ENCODE measurements around the gene EFL1.
A peak's percentile ranks its signal among the peaks of the same experiment; 100 is the strongest.
"Not testable (repeated sequence)": the region's sequence is repeated elsewhere in the genome, so short reads cannot be mapped to it uniquely, and the experiment has no call there.

Gene EFL1

DNA sequence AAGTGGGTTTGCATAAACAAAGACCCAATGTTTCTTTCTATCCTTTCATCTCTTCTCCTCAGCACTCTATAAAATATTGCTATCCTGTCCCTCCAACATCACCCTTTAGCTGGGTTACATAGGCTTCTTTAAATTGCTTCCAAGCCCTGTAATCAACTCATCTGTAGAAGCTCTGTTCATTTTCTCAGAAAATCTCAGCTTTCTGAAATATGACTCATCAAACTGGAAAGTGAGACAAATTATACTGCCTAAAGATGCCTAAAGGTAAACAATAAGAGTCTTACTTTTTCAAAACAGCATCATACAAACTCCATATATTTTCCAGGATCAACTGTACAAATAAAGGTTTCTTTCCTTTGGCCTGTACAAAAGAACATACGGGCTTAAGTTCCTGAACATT lies 33.8 kb downstream of the EFL1 start:
- H3K27ac ChIP-seq = no peak overlapping the region
- TF ChIP-seq ZFX (IDR thresholded peaks at IDR 0.05; ENCODE audit: borderline replicate concordance) = no peak
- TF ChIP-seq, protein P1, sequence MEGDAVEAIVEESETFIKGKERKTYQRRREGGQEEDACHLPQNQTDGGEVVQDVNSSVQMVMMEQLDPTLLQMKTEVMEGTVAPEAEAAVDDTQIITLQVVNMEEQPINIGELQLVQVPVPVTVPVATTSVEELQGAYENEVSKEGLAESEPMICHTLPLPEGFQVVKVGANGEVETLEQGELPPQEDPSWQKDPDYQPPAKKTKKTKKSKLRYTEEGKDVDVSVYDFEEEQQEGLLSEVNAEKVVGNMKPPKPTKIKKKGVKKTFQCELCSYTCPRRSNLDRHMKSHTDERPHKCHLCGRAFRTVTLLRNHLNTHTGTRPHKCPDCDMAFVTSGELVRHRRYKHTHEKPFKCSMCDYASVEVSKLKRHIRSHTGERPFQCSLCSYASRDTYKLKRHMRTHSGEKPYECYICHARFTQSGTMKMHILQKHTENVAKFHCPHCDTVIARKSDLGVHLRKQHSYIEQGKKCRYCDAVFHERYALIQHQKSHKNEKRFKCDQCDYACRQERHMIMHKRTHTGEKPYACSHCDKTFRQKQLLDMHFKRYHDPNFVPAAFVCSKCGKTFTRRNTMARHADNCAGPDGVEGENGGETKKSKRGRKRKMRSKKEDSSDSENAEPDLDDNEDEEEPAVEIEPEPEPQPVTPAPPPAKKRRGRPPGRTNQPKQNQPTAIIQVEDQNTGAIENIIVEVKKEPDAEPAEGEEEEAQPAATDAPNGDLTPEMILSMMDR (IDR thresholded peaks at IDR 0.05) = no peak

DNA sequence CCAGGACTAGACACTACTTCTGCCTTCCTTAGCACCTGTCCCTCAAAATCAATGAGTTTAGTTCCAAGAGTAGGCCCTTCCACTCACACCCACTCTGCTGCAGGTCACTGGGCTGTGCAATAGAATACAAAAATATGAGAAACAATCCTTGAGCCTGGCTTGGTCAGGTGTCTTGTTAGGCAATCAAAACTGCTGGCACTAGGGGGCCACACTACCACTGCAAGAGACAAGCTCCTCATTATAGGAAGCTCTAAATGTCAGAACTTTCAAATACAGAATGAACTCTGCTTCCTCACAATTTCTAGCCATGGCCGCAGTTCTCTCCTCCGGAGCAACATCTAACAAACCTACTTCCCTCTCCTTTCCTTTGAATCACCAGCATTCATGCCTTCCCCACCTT lies 41.0 kb downstream of the EFL1 start:
- TF ChIP-seq, protein P1 (IDR thresholded peaks at IDR 0.05) = peak; percentile 46

DNA sequence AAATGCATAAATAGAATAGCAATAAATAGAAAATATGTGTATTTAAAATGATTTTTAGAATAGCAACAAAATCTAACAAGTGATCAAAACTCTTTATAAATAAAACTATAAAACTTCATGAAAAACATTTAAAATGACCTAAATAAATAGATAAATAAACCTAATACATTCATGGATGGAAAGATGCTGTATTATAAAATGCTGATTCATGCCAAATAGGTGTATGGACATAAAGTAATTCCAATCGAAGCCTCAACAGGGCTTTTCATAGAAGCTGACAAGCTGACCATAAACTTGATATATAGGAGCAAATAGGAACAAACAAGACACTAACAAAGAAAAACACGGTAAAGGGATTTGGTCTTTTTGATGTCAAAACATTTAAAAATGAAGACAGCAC lies 46.4 kb downstream of the EFL1 start:
- H3K27ac ChIP-seq = not testable (repeated sequence)

More for the DNA sequence above, 41.0 kb downstream of the EFL1 start:
- not testable (repeated sequence) for H3K27ac ChIP-seq

DNA sequence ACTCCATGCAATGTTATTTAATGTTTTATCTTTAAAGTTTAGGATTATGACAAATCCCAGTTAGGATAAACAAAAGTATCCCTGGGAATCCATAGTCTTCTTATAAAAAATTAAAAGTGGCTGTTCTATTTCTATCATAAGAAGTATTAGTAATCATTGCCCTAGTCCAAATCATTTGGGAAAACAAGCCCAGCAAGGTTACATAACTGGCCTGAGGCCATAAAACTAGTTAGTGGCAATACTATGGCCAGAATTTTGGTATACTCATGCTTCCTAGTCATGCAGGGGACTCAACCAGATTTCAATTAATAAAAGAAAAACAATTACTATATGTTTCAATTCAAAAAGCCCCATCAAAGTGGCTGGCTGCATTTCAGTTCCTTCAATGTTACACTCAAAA lies 50.3 kb downstream of the EFL1 start:
- H3K27ac ChIP-seq = not testable (repeated sequence)

DNA sequence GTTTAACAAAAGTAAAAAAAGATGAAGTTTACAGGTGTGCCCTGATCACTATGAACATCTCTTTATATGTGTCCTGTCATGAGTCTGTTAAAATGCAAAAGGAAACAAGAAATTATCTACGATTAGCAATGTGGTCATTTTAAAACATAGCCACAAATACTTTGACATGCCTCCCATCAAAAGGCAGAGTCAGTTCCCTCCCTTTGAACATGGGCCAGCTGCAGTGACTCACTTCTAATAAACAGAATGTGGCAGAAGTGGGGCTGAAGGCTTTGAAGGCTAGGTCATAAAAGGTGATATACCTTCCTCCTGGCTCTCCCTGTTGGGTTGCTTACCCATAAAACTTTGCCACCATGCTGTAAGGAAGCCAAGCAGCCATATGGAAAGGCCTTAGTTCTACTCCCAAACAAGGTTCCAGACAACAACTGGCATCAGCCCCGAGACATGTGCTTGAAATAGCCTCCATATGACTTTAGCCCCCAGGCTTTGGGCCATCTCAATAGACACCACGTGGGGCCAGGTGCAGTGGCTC lies 52.4 kb downstream of the EFL1 start:
- H3K27ac ChIP-seq = not testable (repeated sequence)

DNA sequence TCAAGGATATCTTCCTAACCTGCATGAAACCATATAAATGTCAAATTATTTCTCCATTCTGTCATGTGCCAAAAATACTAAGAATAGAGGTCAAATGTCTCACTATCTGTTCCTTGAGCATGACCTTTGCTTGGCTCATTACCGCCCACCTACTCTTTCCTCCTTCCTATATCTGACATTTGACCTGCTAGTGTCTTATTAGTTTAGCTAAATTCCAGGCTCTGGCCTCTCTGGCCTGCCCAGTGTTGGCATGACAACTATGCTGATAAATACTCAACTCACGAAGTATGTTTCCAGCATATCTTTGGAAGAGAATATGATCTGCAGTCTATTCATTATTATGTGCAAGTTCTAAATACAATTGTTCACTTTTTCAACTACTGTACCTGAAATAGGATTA lies 58.0 kb downstream of the EFL1 start:
- not testable (repeated sequence) for H3K27ac ChIP-seq

DNA sequence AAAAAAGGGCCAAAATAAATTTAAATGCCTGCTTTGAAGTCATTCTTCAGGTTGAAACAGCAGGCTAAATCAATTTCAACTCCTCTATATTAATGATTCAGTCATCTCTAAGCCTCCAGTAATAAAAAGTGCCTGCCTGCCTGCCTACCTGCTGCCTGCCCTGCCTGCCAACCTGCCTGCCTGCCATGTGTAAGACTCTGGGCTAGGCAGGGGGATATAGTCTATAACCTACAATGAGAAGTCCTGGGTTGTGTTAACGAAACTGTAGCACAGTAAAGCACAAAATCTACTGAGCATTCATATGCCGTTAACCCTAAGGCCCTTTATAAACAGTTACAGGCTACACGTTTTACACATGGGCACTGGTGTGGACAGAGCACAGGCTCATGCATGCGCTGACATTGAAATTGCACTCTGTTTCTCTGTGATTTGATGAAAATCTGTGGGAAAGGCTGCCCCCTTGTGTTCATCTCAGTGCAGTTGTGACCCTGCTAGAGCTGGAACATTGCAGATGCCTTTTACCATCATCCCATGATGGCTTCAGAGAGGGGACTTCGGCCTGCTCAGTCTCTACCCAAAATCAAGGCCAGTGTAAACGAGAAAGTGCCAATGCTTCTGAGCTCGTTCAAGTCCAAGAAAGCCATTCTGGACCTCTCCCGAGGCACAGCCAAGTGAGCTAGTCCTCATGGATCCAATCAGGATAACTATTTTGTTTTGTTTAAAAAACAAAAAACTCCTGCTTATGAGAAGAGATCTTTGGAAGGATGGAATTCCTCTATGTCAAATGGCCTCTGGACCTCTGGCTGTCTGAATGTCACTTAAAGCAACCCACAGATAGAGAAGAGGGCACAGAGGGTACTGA lies 64.6 kb downstream of the EFL1 start:
- H3K27ac ChIP-seq = no peak overlapping the region
- TF ChIP-seq, protein P1 (IDR thresholded peaks at IDR 0.05) = peak; percentile 82
- no peak for TF ChIP-seq ZFX (IDR thresholded peaks at IDR 0.05; ENCODE audit: borderline replicate concordance)

DNA sequence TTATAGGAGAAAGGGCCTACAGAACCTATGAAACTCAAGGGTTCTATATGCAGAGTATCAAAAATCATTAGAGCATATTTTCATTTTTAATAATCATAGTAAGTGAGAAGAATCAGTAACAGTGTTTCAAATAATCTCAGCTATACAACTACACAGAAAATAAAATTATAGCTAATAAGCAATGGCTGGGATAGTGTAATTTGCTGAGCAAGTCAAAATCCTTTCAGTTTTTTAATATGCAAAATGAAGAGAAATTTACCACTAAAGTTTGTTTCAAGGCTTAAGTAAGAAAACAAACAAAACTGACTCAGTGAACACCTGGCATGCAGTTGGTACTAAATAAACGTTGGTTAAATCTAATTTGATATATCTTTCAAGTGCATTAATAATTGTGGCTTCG lies 66.2 kb downstream of the EFL1 start:
- no peak overlapping the region for H3K27ac ChIP-seq
- no peak for TF ChIP-seq ZFX (IDR thresholded peaks at IDR 0.05; ENCODE audit: borderline replicate concordance)
- TF ChIP-seq, protein P1 (IDR thresholded peaks at IDR 0.05) = no peak

DNA sequence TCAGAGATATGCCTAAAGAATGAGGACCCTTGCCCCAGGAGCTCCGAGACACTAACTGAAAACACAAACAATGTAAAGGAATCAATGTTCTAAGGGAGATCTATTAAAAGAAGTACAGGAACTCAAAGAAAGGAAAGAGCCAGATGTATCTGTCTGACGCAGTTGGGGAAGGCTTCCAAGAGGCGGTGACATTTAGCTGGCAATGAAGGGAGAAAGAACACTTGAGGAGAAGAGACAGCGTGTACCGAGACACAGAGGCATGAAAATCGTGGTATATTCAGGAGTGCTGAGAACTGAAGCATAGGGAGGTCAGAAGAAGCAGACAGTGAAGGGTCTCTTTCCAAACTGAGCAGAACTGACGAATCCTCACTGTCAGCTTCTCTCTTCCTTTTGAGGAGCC lies 66.7 kb downstream of the EFL1 start:
- H3K27ac ChIP-seq = not testable (repeated sequence)

DNA sequence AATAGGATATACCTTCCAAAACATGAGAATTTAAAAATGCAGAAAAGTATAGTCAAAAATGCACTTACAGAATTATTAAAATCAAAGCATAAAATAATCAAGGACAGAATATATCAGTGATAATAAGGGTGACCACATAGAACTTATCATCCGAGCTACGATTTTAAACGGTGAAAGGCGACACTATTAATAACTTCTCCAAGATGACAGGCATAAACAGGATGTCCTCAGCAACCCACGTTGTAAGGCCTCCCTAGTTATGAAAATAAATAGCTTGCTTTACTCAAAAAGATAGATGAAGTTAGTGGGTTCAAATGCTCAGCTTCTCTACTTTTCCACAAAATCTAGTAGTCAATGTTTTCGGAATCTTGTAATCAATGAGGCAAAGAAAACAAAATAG lies 68.0 kb downstream of the EFL1 start:
- H3K27ac ChIP-seq = not testable (repeated sequence)

DNA sequence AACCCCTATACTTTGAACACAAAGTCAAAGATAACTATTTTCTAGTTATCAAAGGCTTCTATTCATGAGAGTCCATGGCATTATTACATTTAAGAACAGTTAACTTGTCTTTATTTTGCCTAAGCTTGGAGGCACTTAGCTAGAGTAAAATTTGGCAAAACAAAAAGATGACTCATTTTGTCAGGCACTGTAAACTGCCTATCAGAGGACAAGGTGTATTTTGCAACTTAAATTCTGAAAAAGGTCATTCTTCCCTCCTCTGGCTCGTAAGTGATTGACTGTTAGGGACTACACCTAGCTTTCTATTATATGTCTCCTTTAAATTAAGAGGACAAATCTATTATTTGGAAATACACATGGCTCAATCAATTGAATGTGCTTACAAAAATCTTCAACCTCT lies 69.1 kb downstream of the EFL1 start:
- not testable (repeated sequence) for H3K27ac ChIP-seq

DNA sequence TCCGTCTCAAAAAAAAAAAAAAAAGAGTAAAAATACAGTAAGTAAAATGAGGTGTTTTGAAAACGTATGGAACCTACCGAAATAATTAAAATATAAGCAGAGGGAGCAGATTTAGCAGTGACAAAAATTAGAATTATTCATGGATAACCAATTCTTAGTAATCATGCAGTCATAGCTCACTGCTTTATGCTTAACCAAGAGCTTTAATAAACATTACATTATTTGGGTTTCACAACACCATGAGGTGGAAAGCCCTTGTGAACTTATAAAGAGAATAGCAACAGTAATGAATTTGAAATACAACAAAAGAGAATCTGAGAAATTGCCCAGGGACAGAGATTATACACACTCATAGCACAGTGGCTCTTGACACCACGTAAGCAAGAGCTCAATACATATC lies 70.1 kb downstream of the EFL1 start:
- not testable (repeated sequence) for H3K27ac ChIP-seq
